Measurements from ENCODE around the gene SLC22A1.
"Not testable (repeated sequence)": the region's sequence is repeated elsewhere in the genome, so short reads cannot be mapped to it uniquely, and the experiment has no call there.

The SLC22A1 gene

GRCh38 chr6:160121558-160121957, at the start of gene SLC22A1:
SLC22A1 (plus strand) TSS chr6:160121815; CDS start chr6:160121936, 121 bp downstream.
- DNase-seq (ENCODE audit: low spot score), result no peak

- DNase-seq (ENCODE audit: low spot score), result no peak
These were observed 48.3 kb upstream of the SLC22A1 start for GRCh38 chr6:160073272-160073671.

DNA sequence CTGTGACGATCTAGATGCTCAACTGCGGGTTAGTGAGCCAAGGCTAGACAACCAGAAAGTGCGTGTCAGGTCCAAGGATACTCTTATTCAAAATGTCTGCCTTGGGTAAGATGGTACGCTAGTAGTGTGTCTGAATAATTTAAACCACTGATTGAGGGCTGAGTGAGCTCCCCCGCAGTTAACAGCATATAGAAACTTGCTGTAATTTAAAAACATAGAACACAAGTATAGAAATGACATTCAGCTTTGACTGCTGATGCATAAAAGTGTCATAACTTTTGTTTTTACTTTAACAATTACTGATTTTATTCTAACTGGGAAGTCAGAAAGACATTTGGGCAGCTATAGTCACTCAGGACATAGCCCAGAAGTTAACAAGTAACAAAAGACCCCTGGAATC, 45.6 kb upstream of the SLC22A1 start:
- DNase-seq (ENCODE audit: low spot score), result no peak

DNA sequence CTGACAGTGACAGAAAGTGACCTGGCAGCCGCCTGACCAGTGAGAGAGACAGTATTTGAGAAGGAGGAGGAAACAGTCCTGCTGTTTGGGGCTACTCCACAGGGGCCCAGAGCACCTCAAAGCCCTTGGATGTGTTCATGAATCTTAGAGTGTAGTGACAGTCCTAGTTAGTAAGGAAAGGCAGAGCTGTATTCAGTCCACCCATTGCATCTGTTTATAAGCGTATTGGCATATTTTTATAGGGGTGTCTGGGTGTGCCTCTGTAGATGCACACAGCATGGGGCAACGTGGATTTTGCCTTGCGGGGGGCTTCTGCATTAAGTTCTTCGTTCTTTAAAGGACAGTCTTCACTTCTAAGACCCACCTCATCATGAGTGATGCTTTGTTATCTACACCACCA, 44.6 kb upstream of the SLC22A1 start:
- no peak for DNase-seq (ENCODE audit: low spot score)

DNA sequence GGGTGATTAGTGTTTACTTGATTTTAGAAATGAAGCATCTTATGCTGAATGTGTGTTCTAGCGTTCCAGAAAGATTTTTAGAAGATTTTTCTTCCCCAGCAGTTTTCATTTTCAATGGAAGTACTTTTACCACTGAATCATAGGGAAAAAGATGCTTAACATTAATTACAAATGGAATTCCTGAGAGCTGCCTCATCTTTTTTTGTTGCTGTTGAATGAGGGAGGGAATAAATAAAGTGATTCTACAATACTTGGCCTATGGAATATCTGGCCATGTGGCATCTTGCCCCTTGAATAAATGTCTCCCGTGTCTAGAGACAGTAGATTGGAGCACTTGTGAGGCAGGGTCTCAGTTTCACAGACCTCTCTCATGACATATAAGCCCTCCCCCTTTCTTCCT, 44.1 kb upstream of the SLC22A1 start:
- DNase-seq (ENCODE audit: low spot score), result no peak

GRCh38 chr6:160078883-160079685, 42.5 kb upstream of the SLC22A1 start:
- DNase-seq (ENCODE audit: low spot score), result no peak

DNA sequence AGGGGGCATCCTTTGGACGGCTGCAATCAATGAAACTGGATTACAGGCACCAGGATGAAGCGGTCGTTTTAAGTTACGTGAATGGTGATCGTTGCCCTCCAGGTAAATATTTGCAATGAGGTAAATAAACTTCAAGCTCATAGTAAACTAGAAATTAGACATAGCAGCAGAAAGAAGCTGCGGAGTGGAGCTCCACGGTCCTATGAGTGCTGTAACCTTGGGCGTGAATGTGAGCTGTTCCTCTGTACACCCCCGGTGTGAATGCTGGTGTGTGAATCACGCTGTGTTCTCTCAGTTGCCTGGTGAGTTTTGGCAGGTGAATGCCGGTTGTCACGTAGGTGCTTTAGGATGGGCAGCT, 42.0 kb upstream of the SLC22A1 start:
- no peak for DNase-seq (ENCODE audit: low spot score)

DNA sequence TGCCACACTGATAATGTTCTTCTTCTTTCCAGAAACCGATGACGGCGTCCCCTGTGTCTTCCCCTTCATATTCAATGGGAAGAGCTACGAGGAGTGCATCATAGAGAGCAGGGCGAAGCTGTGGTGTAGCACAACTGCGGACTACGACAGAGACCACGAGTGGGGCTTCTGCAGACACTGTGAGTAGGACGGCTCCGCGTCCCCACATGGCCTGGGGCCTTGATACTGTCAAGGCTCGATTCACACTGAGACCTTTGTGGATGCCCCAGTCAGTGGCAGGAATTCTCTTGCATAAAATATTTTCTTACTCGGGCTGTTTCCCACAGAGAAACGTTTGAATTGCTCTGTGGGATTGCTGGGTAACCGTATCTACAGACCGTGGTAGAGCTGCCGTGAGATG, 41.5 kb upstream of the SLC22A1 start:
- no peak for DNase-seq (ENCODE audit: low spot score)

DNA sequence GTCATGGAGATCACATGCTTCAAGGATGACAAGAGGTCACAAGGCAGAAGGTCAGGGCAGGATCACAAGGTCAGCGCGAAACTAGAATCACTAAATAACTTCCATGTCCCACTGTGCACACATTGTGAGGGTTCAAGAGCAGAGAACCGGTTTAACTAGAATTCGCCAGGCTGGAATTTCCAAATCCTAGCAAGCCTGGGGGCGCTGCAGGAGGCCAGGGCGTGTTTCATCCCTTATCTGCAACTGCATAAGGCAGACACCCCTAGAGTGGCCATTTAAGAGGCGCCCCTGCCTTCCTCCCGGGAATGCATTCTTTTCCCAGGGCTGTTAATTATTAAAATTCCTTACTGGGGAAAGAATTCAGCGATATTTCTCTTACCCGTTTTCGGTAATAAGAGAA, 40.2 kb upstream of the SLC22A1 start:
- DNase-seq (ENCODE audit: low spot score), result no peak

- no peak for DNase-seq (ENCODE audit: low spot score)
These were observed 39.0 kb upstream of the SLC22A1 start for GRCh38 chr6:160082627-160083026.

DNA sequence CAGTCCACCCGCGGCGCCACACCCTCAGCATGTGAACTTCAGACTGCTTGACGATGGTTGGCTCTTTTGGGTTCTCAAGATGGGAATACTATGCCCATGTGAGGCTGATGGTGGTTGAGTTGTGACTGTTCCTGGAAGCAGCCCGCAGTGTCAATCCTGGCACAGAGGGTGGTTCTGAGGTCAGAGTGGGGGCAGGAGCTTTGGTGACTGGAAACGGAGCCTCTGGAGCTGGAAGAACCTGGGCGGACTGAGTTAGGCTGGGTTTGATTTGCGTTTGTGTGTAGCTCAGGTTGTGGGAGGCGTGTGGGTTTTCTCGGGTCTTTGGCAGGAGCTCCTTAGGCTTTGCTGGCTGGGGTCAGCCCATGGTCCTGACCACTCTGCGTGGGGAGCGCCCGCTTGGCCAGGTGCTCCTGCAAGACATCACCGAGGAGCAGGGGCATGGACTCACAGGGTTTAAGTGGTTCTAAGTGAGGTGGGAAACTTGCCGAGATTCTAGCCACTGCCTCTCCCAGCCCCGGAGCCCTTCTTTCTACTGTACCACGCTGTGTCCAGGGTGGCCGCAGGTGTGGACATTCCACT, 37.3 kb upstream of the SLC22A1 start:
- no peak for DNase-seq (ENCODE audit: low spot score)

DNA sequence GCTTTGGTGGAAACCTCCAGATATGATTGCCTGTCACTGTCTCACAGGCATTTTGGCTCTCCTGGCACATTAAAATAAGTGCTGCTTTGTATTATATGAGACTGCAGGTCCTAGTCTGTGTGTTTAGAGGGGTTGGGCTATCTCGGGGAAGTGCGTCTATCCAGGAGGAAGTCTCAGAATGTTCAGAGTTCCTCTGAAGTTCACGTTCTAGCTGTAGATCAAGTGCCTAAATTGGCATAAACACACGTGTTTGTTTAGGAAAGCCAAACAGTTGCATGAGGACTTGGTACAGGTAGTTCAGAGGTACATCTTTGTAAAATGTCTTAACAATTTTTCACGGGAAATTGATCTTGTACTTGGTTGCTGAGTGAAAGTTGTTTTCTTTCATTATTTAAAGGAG, 36.4 kb upstream of the SLC22A1 start:
- no peak for DNase-seq (ENCODE audit: low spot score)

GRCh38 chr6:160085713-160086505, 35.7 kb upstream of the SLC22A1 start:
- DNase-seq (ENCODE audit: low spot score), result no peak

DNA sequence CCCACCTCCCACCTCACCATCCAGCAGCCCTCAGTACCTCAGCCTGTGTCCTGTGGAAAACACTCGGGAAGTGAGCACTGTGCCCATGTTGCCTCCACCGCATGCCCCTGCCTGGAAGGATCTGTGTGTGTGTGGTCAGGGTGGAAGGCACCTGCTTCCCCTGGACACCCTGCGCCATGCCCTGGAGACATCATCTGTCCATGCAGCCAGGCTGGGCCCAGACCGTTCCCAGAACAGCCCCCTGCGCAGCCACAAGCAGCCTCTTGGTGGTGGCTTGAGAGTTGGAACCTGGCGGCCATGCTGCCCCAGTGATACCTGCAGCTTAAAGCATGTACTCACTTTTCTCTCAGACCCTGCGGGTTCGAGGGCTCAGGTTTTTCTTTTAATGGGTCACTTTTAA, 34.9 kb upstream of the SLC22A1 start:
- DNase-seq (ENCODE audit: low spot score), result no peak

DNA sequence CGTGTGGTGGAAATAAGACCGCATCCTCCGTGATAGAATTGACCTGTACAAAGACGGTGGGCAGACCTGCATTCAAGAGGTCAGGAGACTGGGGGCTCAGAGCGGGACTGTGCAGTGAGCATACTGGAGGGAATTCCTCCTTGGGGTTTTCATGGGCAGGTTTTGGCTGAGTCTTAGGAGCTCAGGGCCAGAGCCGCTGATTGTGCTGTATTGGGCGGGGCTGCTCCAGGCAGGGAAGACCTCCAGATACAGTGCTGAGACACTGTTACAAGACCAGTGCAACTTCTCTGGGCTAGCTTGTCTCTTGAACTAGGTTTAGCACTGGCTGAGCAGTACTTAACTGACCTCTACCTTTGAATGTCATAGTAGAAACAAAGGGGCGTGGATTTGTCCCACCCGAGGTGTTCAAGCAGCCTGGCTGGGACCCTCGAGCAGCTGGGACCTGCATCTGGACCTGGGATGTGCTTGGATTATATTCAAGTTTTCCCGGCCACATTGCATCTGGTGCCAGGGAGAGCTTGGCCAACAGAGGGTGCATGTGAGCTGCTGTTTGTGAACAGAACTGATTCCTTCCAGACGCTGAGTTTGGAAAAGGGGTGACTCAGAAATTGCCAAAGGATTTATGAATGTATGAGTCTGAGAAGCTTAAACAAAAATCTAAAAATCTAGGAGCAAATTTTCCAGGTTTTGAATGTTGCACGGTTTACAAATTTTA, 33.4 kb upstream of the SLC22A1 start:
- DNase-seq (ENCODE audit: low spot score), result peak; percentile 33

GRCh38 chr6:160088784-160089533, 32.7 kb upstream of the SLC22A1 start:
- no peak for DNase-seq (ENCODE audit: low spot score)

GRCh38 chr6:160089534-160089897, 32.1 kb upstream of the SLC22A1 start:
- no peak for DNase-seq (ENCODE audit: low spot score)

DNA sequence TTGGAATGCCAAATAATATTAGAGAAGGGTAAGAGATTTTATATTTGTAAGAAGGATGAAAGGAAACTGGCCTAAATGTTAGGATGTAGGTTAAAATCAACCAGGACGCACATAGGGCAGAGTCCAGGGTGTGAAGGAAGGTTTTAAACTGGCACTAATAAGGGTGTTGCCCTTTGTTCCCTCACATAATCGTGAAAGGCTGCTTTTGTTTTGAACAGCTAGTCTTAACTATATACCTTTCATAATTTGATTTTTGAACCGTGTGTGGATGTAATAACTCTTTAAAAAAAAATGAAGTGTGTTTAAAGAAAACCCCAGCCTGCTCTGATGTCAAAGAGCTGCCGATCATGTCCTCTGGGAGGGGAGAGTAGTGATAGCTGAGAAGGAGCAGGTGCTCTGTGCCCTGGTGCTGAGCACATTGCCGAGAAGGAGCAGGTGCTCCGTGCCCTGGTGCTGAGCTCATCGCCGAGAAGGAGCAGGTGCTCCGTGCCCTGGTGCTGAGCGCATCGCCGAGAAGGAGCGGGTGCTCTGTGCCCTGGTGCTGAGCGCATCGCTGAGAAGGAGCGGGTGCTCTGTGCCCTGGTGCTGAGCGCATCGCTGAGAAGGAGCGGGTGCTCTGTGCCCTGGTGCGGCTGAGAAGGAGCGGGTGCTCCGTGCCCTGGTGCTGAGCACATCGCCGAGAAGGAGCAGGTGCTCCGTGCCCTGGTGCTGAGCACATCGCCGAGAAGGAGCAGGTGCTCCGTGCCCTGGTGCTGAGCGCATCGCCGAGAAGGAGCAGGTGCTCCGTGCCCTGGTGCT, 31.0 kb upstream of the SLC22A1 start:
- DNase-seq (ENCODE audit: low spot score), result not testable (repeated sequence)

- not testable (repeated sequence) for DNase-seq (ENCODE audit: low spot score)
These were observed 29.4 kb upstream of the SLC22A1 start for GRCh38 chr6:160092176-160092575.

DNA sequence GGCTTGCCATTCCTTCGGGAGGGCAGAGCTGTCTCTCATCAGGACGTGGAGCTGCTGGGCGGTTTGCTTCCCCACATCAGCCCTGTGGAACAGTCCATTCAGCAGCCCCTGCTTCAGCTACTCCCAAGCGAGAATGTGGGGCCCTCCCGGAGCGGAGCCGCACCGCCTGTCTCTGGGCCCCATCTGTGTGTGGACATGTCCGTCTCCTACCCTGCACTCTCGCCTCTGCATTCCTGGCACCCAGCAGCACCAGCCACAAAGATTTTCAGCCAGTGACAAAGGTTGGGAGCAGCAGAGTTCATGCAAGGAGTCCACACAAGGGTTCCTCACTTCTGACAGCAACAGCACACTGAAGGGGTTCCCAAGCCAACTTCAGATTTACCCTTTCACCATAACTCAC, 29.0 kb upstream of the SLC22A1 start:
- no peak for DNase-seq (ENCODE audit: low spot score)

DNA sequence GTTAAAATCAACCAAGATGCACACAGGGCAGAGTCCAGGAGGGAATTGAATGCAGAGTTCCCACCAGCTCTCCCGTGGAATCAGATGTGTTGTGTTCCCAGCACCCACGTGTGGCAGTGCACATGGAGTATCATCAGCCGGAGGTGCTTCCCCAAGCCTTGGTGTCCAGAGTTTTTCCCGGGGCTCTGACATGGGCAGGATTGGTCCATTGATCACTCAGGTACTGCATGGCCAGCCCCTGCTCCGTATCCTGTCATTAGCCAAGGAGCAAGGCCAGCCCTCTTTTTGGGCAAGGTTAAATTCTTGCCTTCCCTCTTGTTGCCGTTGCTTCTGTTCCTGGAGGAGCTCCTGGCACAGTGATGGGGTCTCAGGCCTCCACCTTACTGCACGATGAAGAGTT, 28.6 kb upstream of the SLC22A1 start:
- DNase-seq (ENCODE audit: low spot score), result no peak
